NT2/D1 (cell line): ENCODE results near the gene SUSD5.
A peak's percentile ranks its signal among the peaks of the same experiment; 100 is the strongest.
"Not testable (repeated sequence)": the region's sequence is repeated elsewhere in the genome, so short reads cannot be mapped to it uniquely, and the experiment has no call there.

Experiments
- DNase-seq: peaks from one replicate; pipeline ENCODE4 v3.0.0-alpha.2; 2011; ENCODE audit warnings: low read depth, low spot score
- H3K27me3 ChIP-seq: 2 replicates; pipeline ENCODE4 v1.6.0; 2011; ENCODE audit warnings: mild to moderate bottlenecking; ENCODE audit not compliant: insufficient read length, insufficient read depth
- H3K36me3 ChIP-seq: 2 replicates; pipeline ENCODE4 v1.6.1; 2011; ENCODE audit warnings: mild to moderate bottlenecking, low read length, mixed read lengths; ENCODE audit not compliant: insufficient read depth, insufficient read length
- H3K4me1 ChIP-seq: 2 replicates; pipeline ENCODE4 v1.5.1; 2011; ENCODE audit not compliant: insufficient read depth, insufficient read length
- H3K4me3 ChIP-seq: 2 replicates; pipeline ENCODE4 v1.5.1; 2011; ENCODE audit warnings: low read depth; ENCODE audit not compliant: insufficient read length
- H3K9ac ChIP-seq: 2 replicates; pipeline ENCODE4 v1.6.0; 2011; ENCODE audit warnings: low read depth; ENCODE audit not compliant: insufficient read length
- H3K9me3 ChIP-seq: 2 replicates; pipeline ENCODE4 v1.5.1; 2011; ENCODE audit warnings: mild to moderate bottlenecking, low read length; ENCODE audit not compliant: insufficient read depth
- SUZ12 ChIP-seq: IDR thresholded peaks from 2 replicates; pipeline ENCODE4 v1.6.1; 2011; ENCODE audit not compliant: insufficient read length, insufficient read depth; ENCODE audit errors: extremely low read depth
- YY1 ChIP-seq: IDR thresholded peaks from 2 replicates; pipeline ENCODE4 v1.6.1; 2011; ENCODE audit not compliant: insufficient read length, insufficient read depth
- ZNF274 ChIP-seq: IDR thresholded peaks from 2 replicates; pipeline ENCODE4 v1.6.1; 2011; ENCODE audit warnings: mild to moderate bottlenecking, low read depth, low read length

The SUSD5 gene

DNA sequence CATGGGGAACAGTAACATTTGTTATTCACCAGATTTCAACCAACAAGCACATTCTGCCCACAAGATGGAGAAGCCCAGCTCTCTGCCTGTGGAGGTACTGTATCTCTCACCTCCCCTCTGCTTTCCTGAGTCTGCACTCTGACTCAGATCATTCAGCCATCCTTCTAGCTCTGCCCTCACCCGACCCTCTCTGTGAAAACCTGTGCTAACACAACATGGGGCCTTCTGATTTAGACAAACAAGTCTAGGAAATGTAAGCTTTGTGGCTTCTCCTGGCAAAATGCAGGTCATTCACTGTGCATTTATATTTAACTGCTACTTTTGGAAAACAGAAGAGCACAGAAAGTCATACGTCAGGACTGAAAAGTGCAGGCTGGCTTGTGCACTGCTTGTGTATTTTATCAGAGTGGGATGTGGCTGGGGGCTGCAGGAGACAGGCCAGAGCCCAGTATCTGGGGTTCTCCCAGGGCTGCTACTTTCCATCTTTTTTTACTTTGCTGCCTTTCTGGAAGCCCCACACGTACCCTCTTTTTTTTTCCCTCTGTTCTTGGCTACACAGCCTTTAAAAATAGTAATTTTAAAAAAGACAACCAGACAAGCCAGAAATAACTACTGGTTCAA is 50.8 kb downstream of the SUSD5 start:
- Histone ChIP-seq H3K4me1 (peaks cover 2% of the 10 kb centered on the region), H3K9ac (no peak overlapping the region), H3K4me3 (no peak overlapping the region), H3K27me3 (no peaks in the 10 kb centered on the region), H3K36me3 (no peaks in the 10 kb centered on the region), H3K9me3 (no peaks in the 10 kb centered on the region)
- no peak for TF ChIP-seq YY1
- no peak for TF ChIP-seq SUZ12
- TF ChIP-seq ZNF274, result no peak
- DNase-seq, result peak; percentile 11

DNA sequence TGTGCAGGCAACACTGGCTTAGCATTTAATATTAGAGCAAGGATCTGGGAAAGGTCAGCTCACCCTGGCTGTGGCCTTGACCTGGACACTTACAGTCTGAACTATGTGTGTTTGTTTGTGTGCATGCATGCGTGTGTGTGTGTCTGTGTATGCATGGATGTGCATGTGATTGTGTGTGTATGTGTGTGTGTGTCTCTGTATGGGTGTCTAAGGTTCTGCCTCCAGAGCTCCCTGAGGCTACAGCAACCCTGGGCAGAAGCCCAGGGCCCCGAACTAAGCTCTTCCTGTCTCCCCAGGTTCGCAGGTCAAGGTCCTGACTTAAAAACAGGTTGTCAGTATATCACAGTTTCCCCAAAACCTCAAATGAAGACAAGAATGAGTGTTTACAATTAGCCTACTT is 51.3 kb downstream of the SUSD5 start:
- no peak for TF ChIP-seq ZNF274
- no peak overlapping the region for H3K4me3 ChIP-seq
- H3K4me1 ChIP-seq, result peaks cover 2% of the 10 kb centered on the region
- H3K36me3 ChIP-seq, result no peaks in the 10 kb centered on the region
- H3K9me3 ChIP-seq, result no peaks in the 10 kb centered on the region
- no peak for DNase-seq
- no peak overlapping the region for H3K9ac ChIP-seq
- H3K27me3 ChIP-seq, result no peaks in the 10 kb centered on the region

DNA sequence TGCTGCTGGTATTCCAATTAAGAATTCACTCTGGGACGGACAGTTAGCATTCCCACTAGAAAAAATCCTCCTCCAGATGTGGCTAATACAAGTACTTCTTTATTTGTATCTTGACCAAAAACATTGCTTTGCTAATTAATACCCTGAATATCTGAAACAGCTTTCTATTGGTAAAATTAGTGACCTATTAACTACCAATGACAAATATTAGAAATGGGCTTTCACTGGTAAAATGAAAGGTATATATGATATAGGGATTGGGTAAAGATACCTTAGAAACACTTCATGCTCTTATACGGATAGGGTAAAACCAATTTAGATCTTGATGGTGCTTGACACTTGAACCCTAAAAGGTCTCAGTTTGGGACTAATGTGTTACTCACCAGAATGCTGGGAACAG is 52.5 kb downstream of the SUSD5 start:
- Histone ChIP-seq H3K4me1 (peaks cover 2% of the 10 kb centered on the region), H3K27me3 (no peaks in the 10 kb centered on the region), H3K36me3 (no peaks in the 10 kb centered on the region), H3K9me3 (no peaks in the 10 kb centered on the region), H3K9ac (no peak overlapping the region), H3K4me3 (no peak overlapping the region)
- DNase-seq, result no peak
- no peak for TF ChIP-seq SUZ12
- TF ChIP-seq ZNF274, result no peak
- TF ChIP-seq YY1, result no peak

DNA sequence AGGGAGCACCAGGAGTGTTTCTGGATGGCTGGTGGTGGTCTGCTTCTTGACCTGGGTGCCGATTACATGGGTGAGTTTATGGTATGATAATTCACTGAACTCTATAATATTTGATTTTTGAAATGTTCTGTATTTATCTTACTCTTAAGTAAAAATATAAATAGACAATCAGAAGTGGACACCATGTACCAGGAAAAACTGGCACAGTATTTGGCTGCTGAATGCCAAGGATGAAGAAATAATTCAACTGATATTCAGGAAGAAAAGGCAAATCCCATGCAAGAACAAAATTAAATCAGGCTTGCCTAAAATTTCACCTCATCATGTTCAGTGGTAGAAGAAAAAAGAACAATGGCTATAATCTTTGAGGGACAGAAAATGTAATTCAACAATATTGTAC is 53.2 kb downstream of the SUSD5 start:
- H3K9me3 ChIP-seq, result no peaks in the 10 kb centered on the region
- H3K4me1 ChIP-seq, result peaks cover under 1% of the 10 kb centered on the region
- no peak overlapping the region for H3K4me3 ChIP-seq
- no peak for DNase-seq
- H3K9ac ChIP-seq, result no peak overlapping the region
- H3K36me3 ChIP-seq, result no peaks in the 10 kb centered on the region
- no peaks in the 10 kb centered on the region for H3K27me3 ChIP-seq
- TF ChIP-seq SUZ12, result no peak
- TF ChIP-seq ZNF274, result no peak
- TF ChIP-seq YY1, result no peak

- H3K27me3 ChIP-seq, H3K4me1 ChIP-seq, H3K9me3 ChIP-seq: not testable (repeated sequence)
Measured at GRCh38 chr3:33162621-33163020, 56.0 kb downstream of the SUSD5 start.

GRCh38 chr3:33159981-33160380 is 58.6 kb downstream of the SUSD5 start:
- H3K36me3 ChIP-seq, result no peaks in the 10 kb centered on the region

More at GRCh38 chr3:33162621-33163020, 56.0 kb downstream of the SUSD5 start:
- H3K4me3 ChIP-seq, DNase-seq, H3K36me3 ChIP-seq, H3K9ac ChIP-seq: not testable (repeated sequence)

DNA sequence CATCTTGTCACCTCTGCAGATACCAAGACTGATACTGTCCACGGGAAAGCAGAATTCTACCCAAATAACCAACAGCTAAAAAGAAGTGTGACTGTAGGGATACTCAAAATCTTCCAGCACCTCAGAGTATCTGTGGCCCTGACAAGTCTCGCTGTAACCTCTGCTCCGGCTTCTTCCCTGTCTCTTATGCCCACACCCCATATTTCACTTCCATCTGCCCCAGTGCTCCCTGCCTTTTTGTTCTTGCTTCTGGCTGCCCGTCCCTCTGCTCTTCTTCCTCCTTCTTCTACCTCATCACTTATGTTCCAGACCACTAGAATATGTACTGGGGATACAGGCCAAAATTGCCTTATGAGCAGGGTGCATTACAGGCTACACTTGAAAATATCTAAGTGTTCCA is 59.4 kb downstream of the SUSD5 start:
- H3K9ac ChIP-seq, result no peak overlapping the region
- no peaks in the 10 kb centered on the region for H3K27me3 ChIP-seq
- H3K4me1 ChIP-seq, result no peaks in the 10 kb centered on the region
- H3K36me3 ChIP-seq, result no peaks in the 10 kb centered on the region
- no peaks in the 10 kb centered on the region for H3K9me3 ChIP-seq
- H3K4me3 ChIP-seq, result no peak overlapping the region
- no peak for DNase-seq
- TF ChIP-seq ZNF274, result no peak
- TF ChIP-seq SUZ12, result no peak
- TF ChIP-seq YY1, result no peak

More at GRCh38 chr3:33159981-33160380, 58.6 kb downstream of the SUSD5 start:
- no peak for DNase-seq
- no peak overlapping the region for H3K9ac ChIP-seq
- no peak for TF ChIP-seq ZNF274
- TF ChIP-seq SUZ12, result no peak
- H3K4me1 ChIP-seq, result no peaks in the 10 kb centered on the region
- H3K9me3 ChIP-seq, result no peaks in the 10 kb centered on the region
- H3K4me3 ChIP-seq, result no peak overlapping the region
- H3K27me3 ChIP-seq, result no peaks in the 10 kb centered on the region

DNA sequence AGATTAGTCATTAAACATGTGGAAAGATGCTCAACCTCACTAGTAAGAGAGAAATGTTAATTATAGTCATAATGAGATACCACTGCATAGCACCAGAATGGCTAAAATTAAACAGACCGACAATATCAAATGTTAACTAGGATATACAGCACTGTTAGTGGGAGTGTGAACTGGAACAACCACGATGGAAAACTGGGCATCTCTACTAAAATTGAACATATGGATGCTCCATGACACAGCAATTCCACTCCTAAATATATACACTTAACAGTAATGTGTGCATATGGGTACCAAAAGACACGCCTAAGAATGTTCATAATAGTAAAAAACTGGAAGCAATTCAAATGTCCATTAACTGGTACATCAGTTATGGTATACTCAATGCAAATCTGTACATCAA is 63.3 kb downstream of the SUSD5 start:
- no peak for DNase-seq
- Histone ChIP-seq H3K9me3 (no peaks in the 10 kb centered on the region), H3K9ac (no peak overlapping the region), H3K4me1 (no peaks in the 10 kb centered on the region), H3K27me3 (no peaks in the 10 kb centered on the region), H3K4me3 (no peak overlapping the region), H3K36me3 (no peaks in the 10 kb centered on the region)
- TF ChIP-seq ZNF274 (no peak), YY1 (no peak), SUZ12 (no peak)
